ENCODE data around the gene WAPL. TPM values are rescaled to one million over a fixed set of nuclear protein-coding genes. Genes with fewer than 3 reads are reported as not detected.

WAPL gene
- total RNA-seq, 4 donors from 2014 or later = 17.4 to 75.1 (median 34.9) TPM

DNA sequence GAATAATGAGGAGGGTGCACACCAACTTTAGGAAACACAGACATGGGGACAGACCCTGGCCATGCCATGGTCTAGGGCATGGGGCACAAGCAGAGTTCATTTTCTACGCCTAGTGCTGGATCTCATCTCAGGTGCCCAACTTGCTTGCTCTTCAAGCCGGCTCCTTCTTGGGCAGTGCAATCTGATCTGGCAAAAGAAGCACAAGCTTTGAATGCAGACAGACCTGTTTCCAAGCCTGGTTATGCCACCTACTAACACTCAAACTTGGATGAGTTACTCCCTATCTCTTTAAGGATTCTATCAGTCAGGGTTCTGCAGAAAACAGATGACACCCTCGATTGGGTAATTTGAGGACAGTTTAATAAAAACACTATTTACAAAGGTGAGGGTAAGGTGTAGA is 34.9 kb upstream of the WAPL start:
- TF ChIP-seq POLR2A (IDR thresholded peaks at IDR 0.05) (no peak), CTCF (IDR thresholded peaks at IDR 0.05) (no peak)
- intact Hi-C loops (cut with DNase I; ENCODE audit: low total_unique reads) = no loop called here
- DNase-seq = no peak

GRCh38 chr10:86553639-86554038 is 32.0 kb upstream of the WAPL start:
- intact Hi-C loops (cut with DNase I; ENCODE audit: low total_unique reads) = no loop called here

More for the DNA sequence above, 34.9 kb upstream of the WAPL start:
- H3K27ac ChIP-seq = no peak overlapping the region
- no peaks in the 10 kb centered on the region for H3K4me1 ChIP-seq
- H3K36me3 ChIP-seq = no peaks in the 10 kb centered on the region
- no peaks in the 10 kb centered on the region for H3K9me3 ChIP-seq
- no peak overlapping the region for H3K4me3 ChIP-seq
- no peaks in the 10 kb centered on the region for H3K27me3 ChIP-seq

GRCh38 chr10:86553213-86553612 is 31.6 kb upstream of the WAPL start:
- DNase-seq = no peak
- TF ChIP-seq CTCF (IDR thresholded peaks at IDR 0.05) = no peak
- TF ChIP-seq POLR2A (IDR thresholded peaks at IDR 0.05) = no peak
- Histone ChIP-seq H3K36me3 (no peaks in the 10 kb centered on the region), H3K4me1 (no peaks in the 10 kb centered on the region), H3K4me3 (no peak overlapping the region), H3K27me3 (no peaks in the 10 kb centered on the region), H3K27ac (no peak overlapping the region), H3K9me3 (no peaks in the 10 kb centered on the region)
- intact Hi-C loops (cut with DNase I; ENCODE audit: low total_unique reads) = no loop called here

More at GRCh38 chr10:86553639-86554038, 32.0 kb upstream of the WAPL start:
- no peak for TF ChIP-seq CTCF (IDR thresholded peaks at IDR 0.05)
- Histone ChIP-seq H3K27ac (no peak overlapping the region), H3K4me3 (no peak overlapping the region), H3K27me3 (no peaks in the 10 kb centered on the region), H3K9me3 (no peaks in the 10 kb centered on the region), H3K36me3 (no peaks in the 10 kb centered on the region), H3K4me1 (no peaks in the 10 kb centered on the region)
- no peak for DNase-seq

GRCh38 chr10:86547296-86547695 is 25.7 kb upstream of the WAPL start:
- intact Hi-C loops (cut with DNase I; ENCODE audit: low total_unique reads) = no loop called here
- Histone ChIP-seq H3K36me3 (no peaks in the 10 kb centered on the region), H3K9me3 (no peaks in the 10 kb centered on the region), H3K27ac (no peak overlapping the region), H3K27me3 (no peaks in the 10 kb centered on the region), H3K4me3 (no peak overlapping the region), H3K4me1 (no peaks in the 10 kb centered on the region)
- DNase-seq = no peak
- TF ChIP-seq POLR2A (IDR thresholded peaks at IDR 0.05) = no peak
- TF ChIP-seq CTCF (IDR thresholded peaks at IDR 0.05) = no peak

GRCh38 chr10:86545101-86545500 is 23.5 kb upstream of the WAPL start:
- TF ChIP-seq CTCF (IDR thresholded peaks at IDR 0.05) = no peak
- no peak for TF ChIP-seq POLR2A (IDR thresholded peaks at IDR 0.05)
- intact Hi-C loops (cut with DNase I; ENCODE audit: low total_unique reads) = no loop called here
- no peaks in the 10 kb centered on the region for H3K4me1 ChIP-seq

More at GRCh38 chr10:86545101-86545500, 23.5 kb upstream of the WAPL start:
- H3K27me3 ChIP-seq = no peaks in the 10 kb centered on the region
- no peaks in the 10 kb centered on the region for H3K9me3 ChIP-seq
- H3K27ac ChIP-seq = no peak overlapping the region
- H3K36me3 ChIP-seq = no peaks in the 10 kb centered on the region
- no peak for DNase-seq
- H3K4me3 ChIP-seq = no peak overlapping the region
